Measurements from ENCODE around the gene NTN1. TPM values are rescaled to one million over a fixed set of nuclear protein-coding genes. Genes with fewer than 3 reads are reported as not detected.

Gene NTN1
- polyA plus RNA-seq, 1 donor from 2014 or later, result 16.2 TPM

DNA sequence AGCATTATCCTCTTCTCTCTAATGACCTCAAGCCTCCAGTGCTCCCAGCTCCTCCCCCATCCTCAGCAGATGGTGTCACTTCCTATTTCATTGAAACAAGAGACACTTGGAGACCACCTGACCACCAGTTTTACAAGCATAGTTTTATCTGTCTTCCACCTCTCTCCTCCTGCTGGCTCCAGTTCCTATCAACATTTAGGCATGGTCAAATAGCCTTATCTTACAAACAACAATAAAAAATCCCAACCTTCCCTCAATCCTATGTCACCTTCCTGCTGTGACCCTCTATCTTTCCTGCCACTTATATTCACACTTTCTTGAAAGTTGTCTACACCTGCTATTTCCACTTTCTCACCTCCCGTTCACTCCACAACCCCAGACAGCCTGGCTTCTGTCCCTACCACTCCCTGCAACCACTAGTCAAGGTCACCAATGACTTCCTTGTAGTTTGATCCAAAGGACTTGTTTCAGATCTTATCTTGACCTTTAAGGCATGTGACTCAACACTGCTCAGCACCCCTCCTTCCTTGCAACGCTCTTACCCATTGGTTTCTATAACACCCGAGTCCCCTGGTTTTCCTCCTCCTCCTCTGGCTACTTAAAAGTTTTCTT is 4.3 kb upstream of the NTN1 start:
- H2AFZ ChIP-seq (ENCODE audit: low read depth, low read length), result no peak overlapping the region
- H3K27ac ChIP-seq (ENCODE audit: low read length), result no peak overlapping the region
- no peaks in the 10 kb centered on the region for H3K36me3 ChIP-seq (ENCODE audit: insufficient read depth, low read length)
- no peaks in the 10 kb centered on the region for H4K20me1 ChIP-seq (ENCODE audit: insufficient read depth)
- no peak overlapping the region for H3K4me2 ChIP-seq (ENCODE audit: low read length)
- H3K27me3 ChIP-seq (ENCODE audit: insufficient read depth, low read depth, low read length), result peaks cover 19% of the 10 kb centered on the region
- H3K9me2 ChIP-seq (ENCODE audit: insufficient read depth, low read length), result no peaks in the 10 kb centered on the region
- no peak for TF ChIP-seq POLR2AphosphoS5 (IDR thresholded peaks at IDR 0.05)
- no peak for TF ChIP-seq MXI1 (conservative IDR thresholded peaks at IDR 0.05; ENCODE audit: poor library complexity, severe bottlenecking)
- TF ChIP-seq EP300 (conservative IDR thresholded peaks at IDR 0.05; ENCODE audit: poor library complexity, severe bottlenecking), result no peak
- TF ChIP-seq TAF1 (IDR thresholded peaks at IDR 0.05; ENCODE audit: low read depth), result no peak
- TF ChIP-seq EZH2 (IDR thresholded peaks at IDR 0.05; ENCODE audit: borderline replicate concordance, insufficient read depth, low read length, poor library complexity, severe bottlenecking), result no peak
- TF ChIP-seq, protein P1, sequence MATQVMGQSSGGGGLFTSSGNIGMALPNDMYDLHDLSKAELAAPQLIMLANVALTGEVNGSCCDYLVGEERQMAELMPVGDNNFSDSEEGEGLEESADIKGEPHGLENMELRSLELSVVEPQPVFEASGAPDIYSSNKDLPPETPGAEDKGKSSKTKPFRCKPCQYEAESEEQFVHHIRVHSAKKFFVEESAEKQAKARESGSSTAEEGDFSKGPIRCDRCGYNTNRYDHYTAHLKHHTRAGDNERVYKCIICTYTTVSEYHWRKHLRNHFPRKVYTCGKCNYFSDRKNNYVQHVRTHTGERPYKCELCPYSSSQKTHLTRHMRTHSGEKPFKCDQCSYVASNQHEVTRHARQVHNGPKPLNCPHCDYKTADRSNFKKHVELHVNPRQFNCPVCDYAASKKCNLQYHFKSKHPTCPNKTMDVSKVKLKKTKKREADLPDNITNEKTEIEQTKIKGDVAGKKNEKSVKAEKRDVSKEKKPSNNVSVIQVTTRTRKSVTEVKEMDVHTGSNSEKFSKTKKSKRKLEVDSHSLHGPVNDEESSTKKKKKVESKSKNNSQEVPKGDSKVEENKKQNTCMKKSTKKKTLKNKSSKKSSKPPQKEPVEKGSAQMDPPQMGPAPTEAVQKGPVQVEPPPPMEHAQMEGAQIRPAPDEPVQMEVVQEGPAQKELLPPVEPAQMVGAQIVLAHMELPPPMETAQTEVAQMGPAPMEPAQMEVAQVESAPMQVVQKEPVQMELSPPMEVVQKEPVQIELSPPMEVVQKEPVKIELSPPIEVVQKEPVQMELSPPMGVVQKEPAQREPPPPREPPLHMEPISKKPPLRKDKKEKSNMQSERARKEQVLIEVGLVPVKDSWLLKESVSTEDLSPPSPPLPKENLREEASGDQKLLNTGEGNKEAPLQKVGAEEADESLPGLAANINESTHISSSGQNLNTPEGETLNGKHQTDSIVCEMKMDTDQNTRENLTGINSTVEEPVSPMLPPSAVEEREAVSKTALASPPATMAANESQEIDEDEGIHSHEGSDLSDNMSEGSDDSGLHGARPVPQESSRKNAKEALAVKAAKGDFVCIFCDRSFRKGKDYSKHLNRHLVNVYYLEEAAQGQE (IDR thresholded peaks at IDR 0.05; ENCODE audit: borderline replicate concordance), result no peak
- TF ChIP-seq SMC3 (conservative IDR thresholded peaks at IDR 0.05; ENCODE audit: poor library complexity), result no peak
- no peak for TF ChIP-seq RAD21 (conservative IDR thresholded peaks at IDR 0.05)
- TF ChIP-seq CTCF (IDR thresholded peaks at IDR 0.05; ENCODE audit: poor library complexity, severe bottlenecking), result no peak
- H3F3A ChIP-seq (ENCODE audit: insufficient read depth, low read length, poor library complexity, severe bottlenecking), result no peaks in the 10 kb centered on the region
- H3K4me3 ChIP-seq (ENCODE audit: low read length), result no peak overlapping the region
- H3K9me3 ChIP-seq (ENCODE audit: low read length), result no peaks in the 10 kb centered on the region
- no peak overlapping the region for H3K9ac ChIP-seq (ENCODE audit: low read length)
- H3K79me2 ChIP-seq (replicated peaks; ENCODE audit: insufficient read depth, low read length), result no peaks in the 10 kb centered on the region

GRCh38 chr17:9018726-9019125 is 2.6 kb upstream of the NTN1 start:
- no peak overlapping the region for H3K4me2 ChIP-seq (ENCODE audit: low read length)
- H3K9me2 ChIP-seq (ENCODE audit: insufficient read depth, low read length), result no peaks in the 10 kb centered on the region
- no peak overlapping the region for H3K4me3 ChIP-seq (ENCODE audit: low read length)
- no peak overlapping the region for H3K9ac ChIP-seq (ENCODE audit: low read length)
- no peaks in the 10 kb centered on the region for H3K9me3 ChIP-seq (ENCODE audit: low read length)
- H3F3A ChIP-seq (ENCODE audit: insufficient read depth, low read length, poor library complexity, severe bottlenecking), result no peaks in the 10 kb centered on the region
- H3K79me2 ChIP-seq (replicated peaks; ENCODE audit: insufficient read depth, low read length), result no peaks in the 10 kb centered on the region
- H3K36me3 ChIP-seq (ENCODE audit: insufficient read depth, low read length), result no peaks in the 10 kb centered on the region
- H2AFZ ChIP-seq (ENCODE audit: low read depth, low read length), result no peak overlapping the region
- H3K27ac ChIP-seq (ENCODE audit: low read length), result no peak overlapping the region
- H3K27me3 ChIP-seq (ENCODE audit: insufficient read depth, low read depth, low read length), result peaks cover 36% of the 10 kb centered on the region
- TF ChIP-seq EP300 (conservative IDR thresholded peaks at IDR 0.05; ENCODE audit: poor library complexity, severe bottlenecking), result no peak
- TF ChIP-seq, protein P1 (IDR thresholded peaks at IDR 0.05; ENCODE audit: borderline replicate concordance), result no peak
- no peak for TF ChIP-seq POLR2AphosphoS5 (IDR thresholded peaks at IDR 0.05)
- no peak for TF ChIP-seq MXI1 (conservative IDR thresholded peaks at IDR 0.05; ENCODE audit: poor library complexity, severe bottlenecking)
- TF ChIP-seq RAD21 (conservative IDR thresholded peaks at IDR 0.05), result no peak
- H4K20me1 ChIP-seq (ENCODE audit: insufficient read depth), result no peaks in the 10 kb centered on the region

Measured in neural cell (in vitro differentiated cells).